HFFc6 (cell line): Measurements from ENCODE around the gene PKP3. TPM values are rescaled to one million over a fixed set of nuclear protein-coding genes. Genes with fewer than 3 reads are reported as not detected.

Experiments used
- DNase-seq: peaks from one replicate; pipeline ENCODE4 v3.0.0-alpha.2; 2018
- H3K27ac Mint-ChIP-seq: 2 replicates; pipeline ENCODE4 v1.8.0; 2020; ENCODE audit warnings: mild to moderate bottlenecking, mixed read lengths
- H3K27me3 Mint-ChIP-seq: 2 replicates; pipeline ENCODE4 v1.8.0; 2021; ENCODE audit warnings: mild to moderate bottlenecking, moderate library complexity, mixed read lengths; ENCODE audit not compliant: insufficient read depth
- H3K36me3 Mint-ChIP-seq: 2 replicates; pipeline ENCODE4 v1.8.0; 2021; ENCODE audit warnings: low read depth, mixed read lengths
- H3K4me1 Mint-ChIP-seq: 2 replicates; pipeline ENCODE4 v1.8.0; 2020; ENCODE audit warnings: low read depth, mixed read lengths
- H3K4me3 Mint-ChIP-seq: 2 replicates; pipeline ENCODE4 v1.8.0; 2020; ENCODE audit warnings: mild to moderate bottlenecking, moderate library complexity, mixed read lengths
- H3K9me3 Mint-ChIP-seq: 2 replicates; pipeline ENCODE4 v1.8.0; 2020; ENCODE audit warnings: mild to moderate bottlenecking, mixed read lengths
- CTCF ChIP-seq: fragments of 200-600 bp; sonication (generic); IDR thresholded peaks from 2 replicates; pipeline ENCODE4 v1.5.0; 2021; ENCODE audit warnings: antibody characterized with exemption, mild to moderate bottlenecking
- total RNA-seq, 6 experiments: library from RNA; stranded (reverse); fragmentation: NEBNext Ultra II Directional; extraction: Animal tissue kit (Norgen Biotek cat#: 25700); gene quantifications; 2 replicates in 1 of 6; 3 replicates in 5 of 6; pipeline ENCODE4 v1.2.3, GENCODE V29; 2021

Gene PKP3
- total RNA-seq, 6 experiments from 2014 or later, result 2.5 to 3.3 (median 2.9) TPM

- no peak for DNase-seq
- peaks cover 21% of the 10 kb centered on the region for H3K27me3 Mint-ChIP-seq
- H3K36me3 Mint-ChIP-seq, result no peaks in the 10 kb centered on the region
- peaks cover 5% of the 10 kb centered on the region; the same call in 1 of the 2 replicates for H3K4me1 Mint-ChIP-seq
- no peak for TF ChIP-seq CTCF
- no peak overlapping the region for H3K4me3 Mint-ChIP-seq
- peaks cover 4% of the 10 kb centered on the region; the same call in 1 of the 2 replicates for H3K9me3 Mint-ChIP-seq
- no peak overlapping the region for H3K27ac Mint-ChIP-seq
These were observed 22.1 kb upstream of the PKP3 start for GRCh38 chr11:371716-372590.

GRCh38 chr11:372809-373715 lies 20.9 kb upstream of the PKP3 start:
- Mint-ChIP-seq H3K4me1 (peaks cover 5% of the 10 kb centered on the region; the same call in 1 of the 2 replicates), H3K27ac (no peak overlapping the region), H3K9me3 (peaks cover 4% of the 10 kb centered on the region; the same call in 1 of the 2 replicates), H3K4me3 (no peak overlapping the region), H3K36me3 (no peaks in the 10 kb centered on the region), H3K27me3 (peaks cover 10% of the 10 kb centered on the region)
- no peak for DNase-seq
- no peak for TF ChIP-seq CTCF

GRCh38 chr11:373716-374551 lies 20.1 kb upstream of the PKP3 start:
- TF ChIP-seq CTCF, result no peak
- H3K4me1 Mint-ChIP-seq, result no peaks in the 10 kb centered on the region
- H3K36me3 Mint-ChIP-seq, result no peaks in the 10 kb centered on the region
- no peak overlapping the region for H3K4me3 Mint-ChIP-seq
- H3K27ac Mint-ChIP-seq, result no peak overlapping the region
- H3K9me3 Mint-ChIP-seq, result peaks cover 4% of the 10 kb centered on the region; the same call in 1 of the 2 replicates
- no peak for DNase-seq
- H3K27me3 Mint-ChIP-seq, result peaks cover 8% of the 10 kb centered on the region

- Mint-ChIP-seq H3K36me3 (no peaks in the 10 kb centered on the region), H3K9me3 (peaks cover 4% of the 10 kb centered on the region; the same call in 1 of the 2 replicates), H3K4me3 (no peak overlapping the region), H3K4me1 (no peaks in the 10 kb centered on the region), H3K27ac (no peak overlapping the region), H3K27me3 (peaks cover 6% of the 10 kb centered on the region)
- TF ChIP-seq CTCF, result no peak
- DNase-seq, result no peak
These were observed 18.7 kb upstream of the PKP3 start for GRCh38 chr11:375065-376025.
